GM21390 (cell line): ENCODE data around the gene MAD2L1BP.
A peak's percentile ranks its signal among the peaks of the same experiment; 100 is the strongest.

Experiments
- ATAC-seq: cut with Tn5 transposase; IDR thresholded peaks from one replicate; pipeline ENCODE4 v1.9.1; 2021; ENCODE audit not compliant: unreplicated experiment

The MAD2L1BP gene

GRCh38 chr6:43665376-43665775 lies 29.7 kb downstream of the MAD2L1BP start:
- ATAC-seq: no peak

GRCh38 chr6:43666196-43666920 lies 30.7 kb downstream of the MAD2L1BP start:
- no peak for ATAC-seq

DNA sequence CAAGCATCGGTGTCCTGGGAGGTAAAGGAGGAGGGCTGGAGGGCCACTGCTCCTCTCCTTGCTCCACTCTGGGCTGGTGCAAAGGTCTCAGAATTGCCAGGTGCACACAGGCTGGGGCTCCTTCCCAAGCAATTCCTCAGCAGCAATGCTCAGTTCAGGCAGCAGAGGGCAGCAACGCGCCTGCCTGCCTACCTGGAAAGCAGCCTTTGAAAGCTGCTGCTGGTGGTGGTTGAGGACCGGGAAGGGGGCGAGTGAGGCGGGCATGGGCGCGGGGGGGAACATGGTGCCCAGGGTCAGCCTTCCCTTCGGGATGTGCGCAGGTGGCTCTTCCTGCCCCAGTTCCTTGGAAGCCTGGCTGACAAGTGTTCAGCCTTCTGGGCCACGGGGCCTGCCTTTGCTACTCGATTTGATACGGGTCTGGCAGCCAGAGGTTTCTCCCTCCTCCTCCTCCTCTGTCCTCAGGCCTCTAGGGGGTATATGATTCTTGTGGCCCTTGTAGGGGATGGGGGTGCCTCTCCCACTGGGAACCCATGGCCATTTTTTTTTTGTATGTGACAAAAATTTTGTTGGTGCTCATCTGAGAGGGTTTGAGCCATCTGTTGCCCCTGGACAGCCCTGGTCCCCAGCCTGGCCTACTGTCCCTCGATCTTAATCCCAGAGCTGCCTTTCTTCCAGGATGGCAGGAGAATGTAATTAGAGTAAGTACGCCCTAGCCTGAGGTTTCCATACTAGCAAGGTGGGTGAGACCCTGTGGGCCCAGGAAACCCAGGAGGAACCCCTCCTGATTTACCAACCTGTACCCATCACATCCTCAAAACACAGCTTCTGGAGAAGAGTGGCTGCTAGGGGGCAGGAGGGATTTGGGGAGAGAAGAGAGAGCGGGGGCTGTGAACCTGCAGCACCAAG lies 31.9 kb downstream of the MAD2L1BP start:
- peak; percentile 59 for ATAC-seq

- ATAC-seq: peak; percentile 42
These were observed 32.8 kb downstream of the MAD2L1BP start for GRCh38 chr6:43668151-43669028.

DNA sequence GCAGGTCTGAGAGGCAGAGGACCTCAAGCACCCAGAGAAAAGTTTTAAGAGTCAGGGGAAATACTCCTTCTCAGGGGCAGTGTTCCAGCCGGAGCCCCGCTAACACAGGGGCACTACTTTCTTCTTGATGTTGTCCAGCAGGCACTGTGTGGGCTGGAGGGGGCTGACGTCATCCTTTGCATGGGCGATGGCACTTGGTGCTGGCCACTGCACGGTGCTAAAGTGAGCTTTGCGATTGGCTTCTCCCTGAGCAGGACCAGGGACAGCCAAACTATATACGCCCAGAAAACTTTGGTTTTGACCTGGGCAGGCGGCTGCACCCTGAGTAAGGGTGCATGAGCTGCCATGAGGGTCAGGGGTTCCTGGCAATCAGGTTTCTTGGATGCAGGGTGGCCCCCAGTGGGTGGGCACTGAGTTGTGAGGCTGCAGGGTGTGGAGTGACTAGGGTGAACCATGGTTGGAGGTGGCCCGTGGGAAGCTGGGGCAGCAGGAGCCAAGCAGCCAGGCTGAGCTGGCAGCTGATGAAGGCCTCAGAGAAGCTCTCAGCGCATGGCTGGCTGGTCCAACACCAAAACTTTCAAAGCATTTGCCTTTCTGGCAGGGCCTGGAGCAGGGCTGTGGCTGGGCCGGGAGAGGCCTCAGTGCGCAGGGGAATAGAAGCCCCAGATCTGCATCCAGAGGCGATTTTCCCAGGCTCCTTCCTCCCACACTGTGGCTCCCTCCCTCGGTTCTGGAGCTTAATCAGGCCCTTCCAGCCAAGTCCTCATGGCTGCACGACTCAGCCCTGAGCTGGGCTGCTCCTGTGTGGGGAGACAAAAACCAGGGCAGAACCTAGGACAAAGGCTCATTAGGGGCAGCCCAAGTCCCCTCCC lies 33.6 kb downstream of the MAD2L1BP start:
- no peak for ATAC-seq

DNA sequence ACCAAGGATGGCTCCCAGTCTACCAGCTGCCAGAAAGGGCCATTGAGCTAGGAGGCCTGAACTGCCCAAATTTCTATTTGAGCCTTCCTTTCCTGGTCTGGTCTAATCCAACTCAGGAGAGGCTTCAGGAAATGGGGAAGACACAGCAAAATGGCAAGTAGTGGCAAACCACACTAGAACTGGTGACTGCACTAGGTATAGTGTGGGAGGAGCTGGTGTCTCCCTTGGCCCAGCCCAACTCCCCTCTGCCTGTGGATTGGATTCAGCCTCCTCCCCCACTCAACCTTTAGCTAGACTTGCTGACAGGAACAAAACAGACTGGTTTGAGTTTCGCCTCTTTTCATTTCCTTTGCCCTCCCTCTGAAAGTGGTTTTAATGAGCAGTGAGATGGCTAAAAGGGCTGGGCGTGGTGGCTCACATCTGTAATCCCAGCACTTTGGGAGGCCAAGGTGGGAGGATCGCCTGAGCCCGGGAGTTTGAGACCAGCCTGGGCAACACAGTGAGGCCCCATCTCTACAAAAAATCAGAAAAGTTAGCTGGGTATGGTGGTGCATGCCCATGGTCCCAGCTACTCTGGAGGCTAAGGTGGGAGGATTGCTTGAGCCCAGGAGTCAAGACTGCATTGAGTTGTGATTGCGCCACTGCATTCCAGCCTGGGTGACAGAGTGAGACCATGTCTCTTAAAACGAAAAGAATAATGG lies 34.4 kb downstream of the MAD2L1BP start:
- no peak for ATAC-seq

DNA sequence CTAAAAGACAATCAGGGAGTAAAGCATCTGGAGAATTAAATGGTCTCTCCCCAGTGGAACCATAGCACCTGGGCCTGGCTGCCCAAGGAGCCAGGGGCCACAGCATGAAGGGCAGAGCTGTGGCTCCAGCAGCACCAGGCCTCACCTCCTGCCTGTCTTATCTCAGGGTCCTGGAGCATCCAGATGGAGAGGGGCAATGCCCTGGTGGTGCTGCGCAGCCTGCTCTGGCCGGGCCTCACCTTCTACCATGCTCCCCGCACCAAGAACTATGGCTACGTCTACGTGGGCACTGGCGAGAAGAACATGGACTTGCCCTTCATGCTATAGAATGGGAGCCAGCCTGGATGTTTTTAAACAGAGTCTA lies 35.0 kb downstream of the MAD2L1BP start:
- no peak for ATAC-seq

DNA sequence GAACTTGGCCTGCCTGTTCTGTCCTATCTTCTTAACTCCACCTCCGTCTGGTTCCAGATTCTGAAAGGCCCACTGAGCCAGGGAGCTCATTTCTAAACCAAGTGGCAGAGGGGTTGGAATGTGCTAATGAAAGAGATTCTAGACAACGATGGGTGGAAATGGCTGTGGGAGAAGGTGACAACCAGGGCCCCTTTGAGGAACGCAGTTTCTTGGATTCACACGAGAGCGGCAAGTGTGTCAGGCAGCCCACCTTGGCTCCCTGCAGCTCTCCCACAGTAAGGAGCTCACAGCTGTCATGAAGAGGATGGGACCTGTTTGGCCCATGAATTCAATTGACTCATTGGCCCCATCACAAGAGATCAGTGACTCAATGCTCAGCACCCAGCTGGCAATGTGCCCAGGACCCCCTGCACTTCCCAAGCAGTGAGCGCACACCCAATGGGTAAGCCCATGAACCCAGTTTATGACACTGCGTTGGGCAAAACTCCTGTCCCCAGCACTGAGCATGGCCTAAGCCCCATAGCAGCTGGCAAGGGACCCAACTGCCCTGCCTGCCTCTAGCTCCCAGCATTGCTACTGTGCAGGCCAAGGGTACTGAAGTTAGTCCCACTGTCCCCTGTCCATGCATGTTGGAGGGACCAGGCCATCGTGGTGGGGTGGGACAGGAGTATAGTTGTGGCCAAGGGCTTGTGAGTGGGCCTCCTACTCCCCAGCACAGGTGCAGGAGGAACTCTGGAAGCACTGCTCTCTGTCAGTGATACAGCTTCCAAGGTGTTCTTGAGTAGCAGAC lies 35.6 kb downstream of the MAD2L1BP start:
- no peak for ATAC-seq

GRCh38 chr6:43671801-43672690 lies 36.4 kb downstream of the MAD2L1BP start:
- ATAC-seq: no peak

DNA sequence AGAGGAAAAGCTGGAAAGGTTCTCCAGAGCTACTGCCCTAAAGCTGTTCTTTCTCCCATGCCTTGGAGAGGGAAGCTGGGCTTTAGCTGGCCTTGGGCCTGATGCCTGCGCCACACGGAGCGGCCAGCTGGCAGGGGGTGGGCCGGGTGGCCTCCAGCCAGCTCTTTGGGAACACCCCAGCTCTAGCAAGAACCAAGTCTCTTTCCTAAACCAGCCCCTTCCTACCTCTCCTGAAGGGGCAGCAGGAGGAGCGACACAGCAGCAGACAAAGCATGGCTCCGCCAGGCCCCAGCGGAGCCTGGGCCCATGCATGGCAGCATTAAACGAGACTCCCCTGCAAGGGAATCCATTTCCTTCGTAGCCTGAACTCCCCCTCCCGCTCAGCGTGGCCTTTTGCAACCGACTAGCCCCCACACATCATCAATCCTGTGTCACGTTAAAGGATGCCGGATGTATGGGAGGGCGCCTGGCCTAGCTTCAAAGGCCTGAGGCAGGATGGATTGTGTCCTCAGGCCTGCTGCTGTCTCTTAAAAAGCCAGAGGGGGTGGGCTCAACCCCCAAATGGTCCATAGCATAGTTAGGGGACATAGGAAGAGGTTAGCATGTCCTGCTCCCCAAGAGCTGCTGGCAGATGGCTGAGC lies 37.9 kb downstream of the MAD2L1BP start:
- ATAC-seq: no peak

GRCh38 chr6:43674291-43674690 lies 38.7 kb downstream of the MAD2L1BP start:
- ATAC-seq: no peak

- no peak for ATAC-seq
These were observed 39.3 kb downstream of the MAD2L1BP start for GRCh38 chr6:43674921-43675320.

DNA sequence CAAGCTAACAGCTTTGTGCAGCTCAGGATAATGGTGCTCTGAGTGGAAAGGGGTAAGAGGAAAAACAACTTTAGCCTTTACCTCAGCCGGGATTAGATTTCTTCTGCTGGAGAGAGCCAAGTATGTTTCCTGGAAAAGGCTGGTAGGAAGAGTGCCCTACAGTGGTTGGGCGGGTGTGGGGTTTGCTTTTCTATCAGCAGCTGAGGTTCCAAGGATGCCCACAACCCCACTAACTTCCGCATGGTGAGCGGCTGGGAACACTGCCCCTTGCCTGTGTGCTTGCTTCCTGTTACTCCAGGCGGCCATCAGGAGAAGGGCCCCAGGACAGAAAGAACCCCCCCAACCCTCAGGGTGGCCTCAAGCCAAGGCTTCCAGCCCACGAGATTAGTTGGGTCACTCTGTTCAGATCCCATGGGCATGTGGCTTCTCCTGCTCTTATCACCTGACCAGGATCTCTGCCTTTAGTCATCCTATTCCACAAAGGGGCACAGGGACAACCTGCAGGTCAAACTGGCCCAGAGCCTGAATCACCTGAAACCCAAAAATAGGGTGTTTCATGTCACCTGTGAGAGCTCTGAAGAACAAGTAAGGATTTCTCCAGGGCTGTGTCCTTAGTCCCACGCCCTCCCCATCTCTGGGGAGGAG lies 41.4 kb downstream of the MAD2L1BP start:
- ATAC-seq: no peak

DNA sequence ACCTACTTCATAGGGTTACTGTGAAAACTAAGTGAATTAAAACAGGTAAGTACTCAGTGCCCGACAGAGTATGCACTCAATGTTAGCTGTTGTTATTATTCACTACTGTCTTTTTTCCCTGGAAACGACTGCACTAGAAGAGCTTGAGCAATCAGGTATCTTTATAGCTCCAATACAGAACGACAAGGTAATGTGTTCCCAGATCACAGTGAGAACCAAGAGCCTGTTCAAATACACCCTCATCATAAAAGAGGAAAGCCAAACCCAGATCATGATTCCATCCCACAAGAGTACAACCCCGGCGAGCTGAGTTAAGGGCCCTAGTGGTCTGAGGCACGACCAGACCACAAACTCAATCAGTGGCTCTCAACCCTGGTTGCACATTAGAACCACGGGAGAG lies 42.1 kb downstream of the MAD2L1BP start:
- ATAC-seq: no peak

- no peak for ATAC-seq
These were observed 42.7 kb downstream of the MAD2L1BP start for GRCh38 chr6:43678341-43678740.

- no peak for ATAC-seq
These were observed 43.4 kb downstream of the MAD2L1BP start for GRCh38 chr6:43679057-43679456.
